Activated T-helper 17 cell treated with anti-CD3 and anti-CD28 coated beads, Interleukin-2, amount 50 U/mL, for 72 hours (primary cell): ENCODE measurements around the gene CCDC17. TPM values are rescaled to one million over a fixed set of nuclear protein-coding genes. Genes with fewer than 3 reads are reported as not detected.
"Not testable (repeated sequence)": the region's sequence is repeated elsewhere in the genome, so short reads cannot be mapped to it uniquely, and the experiment has no call there.

Experiments used
- ATAC-seq: fragments of 150-1000 bp; cut with Tn5 transposase; replicated peaks from 2 replicates; pipeline ENCODE4 v1.10.0; 2021; ENCODE audit warnings: mild to moderate bottlenecking, moderate library complexity
- H3K27ac Mint-ChIP-seq: one replicate; pipeline ENCODE4 v1.8.0; 2022; ENCODE audit warnings: mixed read lengths
- H3K27me3 Mint-ChIP-seq: one replicate; pipeline ENCODE4 v1.8.0; 2022; ENCODE audit warnings: mixed read lengths
- H3K36me3 Mint-ChIP-seq: one replicate; pipeline ENCODE4 v1.8.0; 2022; ENCODE audit warnings: low read depth, mild to moderate bottlenecking, mixed read lengths
- H3K4me1 Mint-ChIP-seq: one replicate; pipeline ENCODE4 v1.8.0; 2022; ENCODE audit warnings: mixed read lengths
- H3K4me3 Mint-ChIP-seq: one replicate; pipeline ENCODE4 v1.8.0; 2022; ENCODE audit warnings: mild to moderate bottlenecking, mixed read lengths
- H3K9me3 Mint-ChIP-seq: one replicate; pipeline ENCODE4 v1.8.0; 2022; ENCODE audit warnings: mixed read lengths
- total RNA-seq, 2 donors: library from RNA; stranded (reverse); gene quantifications; one replicate each; pipeline ENCODE4 v1.2.3, GENCODE V29; 2022

Gene CCDC17
- total RNA-seq, 2 donors from 2014 or later = 4.4 to 4.7 TPM

- Mint-ChIP-seq H3K36me3 (peaks cover 97% of the 10 kb centered on the region), H3K4me3 (no peak overlapping the region), H3K27ac (no peak overlapping the region), H3K4me1 (peaks cover 14% of the 10 kb centered on the region), H3K27me3 (no peaks in the 10 kb centered on the region), H3K9me3 (no peaks in the 10 kb centered on the region)
- no peak for ATAC-seq
Observed at GRCh38 chr1:45610589-45611226, 13.1 kb downstream of the CCDC17 start.

GRCh38 chr1:45608175-45609156 lies 15.4 kb downstream of the CCDC17 start:
- ATAC-seq = no peak
- peaks cover 97% of the 10 kb centered on the region for H3K36me3 Mint-ChIP-seq
- peak overlapping the region; percentile 50 for H3K27ac Mint-ChIP-seq
- H3K27me3 Mint-ChIP-seq = no peaks in the 10 kb centered on the region
- no peak overlapping the region for H3K4me3 Mint-ChIP-seq
- H3K9me3 Mint-ChIP-seq = no peaks in the 10 kb centered on the region
- H3K4me1 Mint-ChIP-seq = peaks cover 24% of the 10 kb centered on the region

- H3K4me3 Mint-ChIP-seq = peak overlapping the region; percentile 1
- no peaks in the 10 kb centered on the region for H3K9me3 Mint-ChIP-seq
- H3K36me3 Mint-ChIP-seq = peaks cover 97% of the 10 kb centered on the region
- no peak for ATAC-seq
- H3K27ac Mint-ChIP-seq = peak overlapping the region; percentile 50
- H3K4me1 Mint-ChIP-seq = peaks cover 24% of the 10 kb centered on the region
- H3K27me3 Mint-ChIP-seq = no peaks in the 10 kb centered on the region
Observed at GRCh38 chr1:45607404-45608074, 16.3 kb downstream of the CCDC17 start.

GRCh38 chr1:45604239-45604638 lies 19.6 kb downstream of the CCDC17 start:
- Mint-ChIP-seq H3K36me3 (peaks cover 97% of the 10 kb centered on the region), H3K27me3 (no peaks in the 10 kb centered on the region)

GRCh38 chr1:45596765-45597164 lies 27.1 kb downstream of the CCDC17 start:
- H3K36me3 Mint-ChIP-seq = peaks cover 93% of the 10 kb centered on the region
- H3K4me3 Mint-ChIP-seq, H3K27me3 Mint-ChIP-seq, H3K9me3 Mint-ChIP-seq, H3K27ac Mint-ChIP-seq, ATAC-seq: not testable (repeated sequence)
- H3K4me1 Mint-ChIP-seq = peaks cover 23% of the 10 kb centered on the region

More at GRCh38 chr1:45604239-45604638, 19.6 kb downstream of the CCDC17 start:
- Mint-ChIP-seq H3K27ac (no peak overlapping the region), H3K4me1 (peaks cover 31% of the 10 kb centered on the region), H3K4me3 (no peak overlapping the region), H3K9me3 (no peaks in the 10 kb centered on the region)
- no peak for ATAC-seq

GRCh38 chr1:45594412-45594811 lies 29.4 kb downstream of the CCDC17 start:
- Mint-ChIP-seq H3K36me3 (peaks cover 96% of the 10 kb centered on the region), H3K27ac (no peak overlapping the region), H3K4me3 (no peak overlapping the region), H3K27me3 (no peaks in the 10 kb centered on the region), H3K9me3 (no peaks in the 10 kb centered on the region), H3K4me1 (peaks cover 16% of the 10 kb centered on the region)
- no peak for ATAC-seq

GRCh38 chr1:45589861-45590260 lies 34.0 kb downstream of the CCDC17 start:
- no peaks in the 10 kb centered on the region for H3K27me3 Mint-ChIP-seq
- no peak overlapping the region for H3K4me3 Mint-ChIP-seq
- no peak overlapping the region for H3K27ac Mint-ChIP-seq
- peaks cover 14% of the 10 kb centered on the region for H3K4me1 Mint-ChIP-seq
- peaks cover 86% of the 10 kb centered on the region for H3K36me3 Mint-ChIP-seq
- peak; percentile 32 for ATAC-seq
- no peaks in the 10 kb centered on the region for H3K9me3 Mint-ChIP-seq

- Mint-ChIP-seq H3K27me3 (no peaks in the 10 kb centered on the region), H3K9me3 (no peaks in the 10 kb centered on the region), H3K4me1 (peaks cover 14% of the 10 kb centered on the region), H3K27ac (peak overlapping the region; percentile 24), H3K36me3 (peaks cover 67% of the 10 kb centered on the region), H3K4me3 (peak overlapping the region; percentile 99)
- ATAC-seq = no peak
Observed at GRCh38 chr1:45586769-45587168, 37.1 kb downstream of the CCDC17 start.

- no peaks in the 10 kb centered on the region for H3K27me3 Mint-ChIP-seq
- no peaks in the 10 kb centered on the region for H3K9me3 Mint-ChIP-seq
- no peak for ATAC-seq
- peak overlapping the region; percentile 99 for H3K4me3 Mint-ChIP-seq
- H3K27ac Mint-ChIP-seq = peak overlapping the region; percentile 80
- H3K36me3 Mint-ChIP-seq = peaks cover 55% of the 10 kb centered on the region
- peaks cover 14% of the 10 kb centered on the region for H3K4me1 Mint-ChIP-seq
Observed at GRCh38 chr1:45585496-45586075, 38.3 kb downstream of the CCDC17 start.

GRCh38 chr1:45585110-45585426 lies 38.8 kb downstream of the CCDC17 start:
- Mint-ChIP-seq H3K4me3 (peak overlapping the region; percentile 99), H3K36me3 (peaks cover 50% of the 10 kb centered on the region), H3K9me3 (no peaks in the 10 kb centered on the region), H3K27ac (peak overlapping the region; percentile 80), H3K27me3 (no peaks in the 10 kb centered on the region), H3K4me1 (peaks cover 14% of the 10 kb centered on the region)
- ATAC-seq = no peak

- ATAC-seq = peak; percentile 57
- Mint-ChIP-seq H3K27ac (peak overlapping the region; percentile 94), H3K36me3 (peaks cover 44% of the 10 kb centered on the region), H3K27me3 (no peaks in the 10 kb centered on the region), H3K4me3 (peak overlapping the region; percentile 99), H3K4me1 (peaks cover 14% of the 10 kb centered on the region), H3K9me3 (no peaks in the 10 kb centered on the region)
Observed at GRCh38 chr1:45584351-45585109, 39.3 kb downstream of the CCDC17 start.

- peaks cover 38% of the 10 kb centered on the region for H3K36me3 Mint-ChIP-seq
- H3K9me3 Mint-ChIP-seq = no peaks in the 10 kb centered on the region
- peak; percentile 73 for ATAC-seq
- H3K4me3 Mint-ChIP-seq = peak within 1 kb of the TSS; percentile 99
- peak within 1 kb of the TSS; percentile 94 for H3K27ac Mint-ChIP-seq
- peaks cover 14% of the 10 kb centered on the region for H3K4me1 Mint-ChIP-seq
- no peaks in the 10 kb centered on the region for H3K27me3 Mint-ChIP-seq
Observed at GRCh38 chr1:45583666-45584350, 40.0 kb downstream of the CCDC17 start, which contains the start of gene NASP. NASP (plus strand) TSS chr1:45584041; CDS start chr1:45584147, 106 bp downstream.

- H3K27me3 Mint-ChIP-seq = no peaks in the 10 kb centered on the region
- H3K9me3 Mint-ChIP-seq = no peaks in the 10 kb centered on the region
- H3K36me3 Mint-ChIP-seq = peaks cover 34% of the 10 kb centered on the region
- peak overlapping the region; percentile 99 for H3K4me3 Mint-ChIP-seq
- ATAC-seq = peak; percentile 85
- peaks cover 14% of the 10 kb centered on the region for H3K4me1 Mint-ChIP-seq
- peak overlapping the region; percentile 94 for H3K27ac Mint-ChIP-seq
Observed at GRCh38 chr1:45583264-45583665, 40.6 kb downstream of the CCDC17 start.
